Activated T-cell treated with anti-CD3 and anti-CD28 coated beads for 1 hour (primary cell): ENCODE results near the gene GPR35.
A peak's percentile ranks its signal among the peaks of the same experiment; 100 is the strongest.
"Not testable (repeated sequence)": the region's sequence is repeated elsewhere in the genome, so short reads cannot be mapped to it uniquely, and the experiment has no call there.

ENCODE experiments used
- DNase-seq: peaks from one replicate; pipeline ENCODE4 v3.0.0-alpha.2; 2020; ENCODE audit warnings: low read depth

The GPR35 gene

GRCh38 chr2:240603081-240603835, 22.0 kb upstream of the GPR35 start:
- no peak for DNase-seq

- no peak for DNase-seq
These were observed 21.4 kb upstream of the GPR35 start for GRCh38 chr2:240603846-240604245.

GRCh38 chr2:240604291-240604938, 20.9 kb upstream of the GPR35 start:
- no peak for DNase-seq

GRCh38 chr2:240604939-240605716, 20.2 kb upstream of the GPR35 start:
- DNase-seq, result no peak

GRCh38 chr2:240605867-240606743, 19.2 kb upstream of the GPR35 start:
- DNase-seq, result no peak

GRCh38 chr2:240611601-240612210, 13.6 kb upstream of the GPR35 start:
- DNase-seq, result no peak

- DNase-seq, result no peak
These were observed 11.5 kb upstream of the GPR35 start for GRCh38 chr2:240613781-240614180.

GRCh38 chr2:240614391-240614790, 10.9 kb upstream of the GPR35 start:
- no peak for DNase-seq

GRCh38 chr2:240615396-240615795, 9.9 kb upstream of the GPR35 start:
- DNase-seq, result no peak

GRCh38 chr2:240615820-240616547, 9.3 kb upstream of the GPR35 start:
- no peak for DNase-seq

- not testable (repeated sequence) for DNase-seq
These were observed 8.2 kb upstream of the GPR35 start for GRCh38 chr2:240616860-240617666.

GRCh38 chr2:240618776-240619175, 6.5 kb upstream of the GPR35 start:
- no peak for DNase-seq

- DNase-seq, result no peak
These were observed 5.7 kb upstream of the GPR35 start for GRCh38 chr2:240619506-240620148.

GRCh38 chr2:240620149-240620731, 5.0 kb upstream of the GPR35 start:
- no peak for DNase-seq

- no peak for DNase-seq
These were observed 4.4 kb upstream of the GPR35 start for GRCh38 chr2:240620859-240621258.

- no peak for DNase-seq
These were observed 3.2 kb upstream of the GPR35 start for GRCh38 chr2:240622060-240622411.

GRCh38 chr2:240622531-240623235, 2.6 kb upstream of the GPR35 start:
- DNase-seq, result peak; percentile 47

GRCh38 chr2:240623531-240624010, 1.7 kb upstream of the GPR35 start:
- no peak for DNase-seq
